MV-4-11 (cell line): ENCODE data around the gene POU2AF3.

Experiments used
- DNase-seq: peaks from one replicate; lab custom pipeline; 2025; lab: John Stamatoyannopoulos, UW

The POU2AF3 gene

DNA sequence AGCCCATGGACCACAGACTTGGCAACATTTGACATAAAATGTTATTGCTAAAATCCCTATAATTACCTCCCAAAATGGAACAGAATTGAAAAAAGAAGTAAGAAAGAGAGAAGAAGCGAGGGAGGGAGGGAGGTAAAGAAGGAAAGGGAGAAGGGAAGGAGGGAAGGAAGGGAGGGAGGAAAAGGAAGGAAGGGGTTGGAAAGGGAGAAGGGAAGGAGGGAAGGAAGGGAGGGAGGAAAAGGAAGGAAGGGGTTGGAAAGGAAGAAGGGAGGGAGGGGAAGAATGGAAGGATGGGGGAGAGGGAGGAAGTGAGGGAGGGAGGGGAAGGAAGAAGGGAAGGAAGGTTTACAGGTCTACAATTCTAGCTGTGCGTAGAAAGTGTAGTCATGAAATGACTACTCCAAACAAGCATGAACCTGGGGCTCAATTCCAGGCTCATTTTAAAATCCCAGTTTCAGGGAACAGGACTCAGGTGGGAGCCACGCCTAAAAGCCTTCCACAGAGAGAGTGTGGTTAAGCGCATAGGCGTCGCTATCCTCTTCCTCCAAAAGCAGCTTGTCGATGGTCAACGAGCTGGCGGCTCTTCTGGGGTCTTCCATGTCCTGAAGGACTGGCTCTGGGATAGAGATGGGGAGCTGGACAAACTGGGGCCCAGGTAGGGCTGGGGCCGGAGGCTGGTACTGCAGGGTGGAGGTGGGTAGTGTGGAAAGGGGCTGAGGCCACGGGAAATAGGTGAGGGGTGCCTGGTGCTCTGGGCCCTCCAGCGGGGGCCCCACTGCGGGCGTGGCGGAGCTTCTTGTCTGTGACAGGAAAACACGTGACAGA is 55.6 kb downstream of the POU2AF3 start:
- DNase-seq, result no peak

DNA sequence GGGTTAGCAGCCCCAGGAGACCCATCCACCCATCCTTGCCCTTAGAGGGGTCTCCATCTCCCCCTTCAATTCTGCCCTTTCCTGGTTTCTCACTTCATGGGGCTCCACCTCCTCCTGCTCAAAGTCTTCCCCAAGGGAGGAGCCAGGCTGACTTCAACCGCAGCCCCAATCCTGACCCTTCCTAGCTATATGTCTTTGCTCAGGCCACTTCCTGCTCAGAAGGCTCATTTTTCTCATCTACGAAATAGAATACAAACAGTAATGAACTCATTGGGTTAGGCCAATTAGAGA is 56.2 kb downstream of the POU2AF3 start:
- DNase-seq, result no peak

DNA sequence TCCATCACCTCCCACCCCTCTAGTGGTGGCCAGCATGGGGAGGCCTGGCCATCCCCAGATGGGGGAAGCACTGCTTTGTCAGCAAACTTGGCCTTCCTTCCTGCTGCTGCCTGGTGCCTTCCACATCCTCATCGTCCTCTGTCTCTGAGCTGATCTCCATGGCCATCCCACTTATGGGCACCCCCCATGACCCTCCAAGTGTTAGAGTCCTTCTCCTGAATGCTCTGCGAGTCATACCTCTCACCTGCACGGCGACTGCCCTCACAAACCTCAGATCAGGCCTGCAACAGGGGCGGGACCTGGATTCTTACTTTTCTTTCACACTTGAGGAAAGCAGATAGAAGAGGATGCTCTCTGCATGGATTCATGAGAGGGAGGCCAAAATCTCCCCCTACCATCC is 56.8 kb downstream of the POU2AF3 start:
- no peak for DNase-seq

DNA sequence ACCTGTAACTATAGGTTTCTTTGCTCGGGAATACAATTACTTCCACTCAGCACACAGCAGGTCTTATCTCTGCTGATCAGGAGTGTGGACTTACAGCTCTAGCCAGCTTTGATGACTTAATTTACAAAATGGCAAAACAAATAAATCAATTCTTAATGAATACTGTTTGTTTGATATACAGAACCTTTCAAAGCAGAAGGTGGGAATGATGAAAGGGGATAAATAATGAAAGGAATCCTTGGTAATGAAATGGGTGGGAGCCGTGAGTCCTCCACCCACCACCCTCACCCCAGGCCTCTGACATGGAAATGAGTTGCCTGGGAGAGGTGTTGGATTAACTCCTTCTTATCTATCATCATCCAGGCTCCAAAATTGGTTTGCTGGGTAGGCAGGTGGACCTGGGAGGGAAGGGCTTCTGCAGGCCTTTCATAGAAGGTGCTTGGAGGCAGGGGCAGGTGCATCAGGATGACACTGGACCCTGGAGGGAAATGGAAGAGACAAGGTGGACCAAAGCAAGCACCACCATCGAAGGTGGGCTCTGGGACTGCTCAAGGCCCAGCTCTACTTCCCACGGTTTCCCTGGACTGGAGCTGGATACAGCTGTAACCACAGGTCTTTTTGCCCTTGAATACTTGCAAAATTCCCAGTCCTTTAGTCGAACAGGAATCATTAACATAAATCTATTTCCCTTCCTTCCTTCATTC is 57.8 kb downstream of the POU2AF3 start:
- DNase-seq, result no peak

DNA sequence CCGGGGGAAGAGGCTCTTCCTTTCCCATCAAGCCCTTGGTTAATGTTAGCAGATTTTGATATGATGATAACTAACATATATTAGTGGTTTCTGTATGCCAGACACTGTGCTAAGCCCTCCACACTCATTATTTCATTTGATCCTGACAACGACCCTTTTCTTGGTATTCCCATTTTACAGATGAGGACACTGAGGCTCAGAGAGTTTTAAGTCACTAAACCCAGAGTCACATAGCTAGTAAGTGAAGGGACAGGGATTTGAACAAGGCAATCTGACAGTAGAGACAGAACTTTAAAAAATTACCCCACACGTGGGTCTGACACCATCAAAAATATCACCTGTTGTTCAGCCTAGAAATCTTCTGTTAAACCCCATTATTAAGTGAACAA is 58.3 kb downstream of the POU2AF3 start:
- no peak for DNase-seq

DNA sequence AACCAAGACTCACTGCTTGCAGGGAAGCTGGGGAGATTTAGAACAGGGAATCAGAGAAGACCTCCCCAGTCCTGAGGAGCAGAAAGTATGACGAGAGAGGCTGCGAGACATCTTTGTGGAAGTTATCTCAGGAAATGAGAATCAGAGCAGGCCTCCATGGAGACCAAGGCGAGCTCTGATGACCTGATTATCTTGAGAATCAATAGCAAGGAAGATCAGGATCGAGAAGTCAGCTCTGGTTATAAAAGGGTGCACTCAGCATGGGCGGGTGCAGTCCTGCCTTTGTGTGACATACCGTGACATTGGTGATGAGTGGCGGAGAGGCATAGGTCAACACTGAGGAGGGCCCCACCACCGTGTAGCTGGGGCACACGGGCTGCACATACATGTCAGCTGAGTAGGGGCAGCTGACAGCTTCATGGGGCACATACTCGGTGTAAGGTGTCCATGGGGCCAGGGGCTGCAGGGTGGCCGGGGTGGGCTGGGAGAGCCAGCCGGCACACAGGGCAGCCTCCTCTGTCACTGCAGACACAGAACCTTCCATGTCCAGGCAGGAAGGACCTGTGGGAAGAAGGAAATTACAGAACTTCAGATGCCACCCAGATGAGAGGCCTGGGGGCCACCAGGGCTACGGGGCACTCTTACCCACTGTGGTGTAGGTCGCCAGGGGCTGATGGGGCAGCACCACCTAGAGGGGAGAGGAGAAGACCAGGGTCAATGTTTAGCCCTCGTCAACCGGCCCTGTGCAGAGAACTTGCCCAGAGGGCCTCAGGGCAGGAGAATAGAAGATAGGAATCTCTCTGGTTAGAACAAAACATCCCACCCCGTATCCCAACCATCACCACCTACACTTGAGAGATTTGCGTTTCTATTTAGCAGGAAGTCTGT is 59.0 kb downstream of the POU2AF3 start:
- no peak for DNase-seq
